Right lobe of liver (tissue), 6 donors: ENCODE measurements around the gene TMEM52. TPM values are rescaled to one million over a fixed set of nuclear protein-coding genes. Genes with fewer than 3 reads are reported as not detected.
A peak's percentile ranks its signal among the peaks of the same experiment; 100 is the strongest.

Experiments used
- ATAC-seq, 4 donors: fragments of 200-7000 bp; cut with Tn5 transposase; one replicate each; pipeline ENCODE4 v1.9.1; 2020; ENCODE audit warnings: mild to moderate bottlenecking in 4 of 4, moderate library complexity in 4 of 4
- DNase-seq, 3 donors: peaks; one replicate each; pipeline ENCODE4 v3.0.0-alpha.2; 2020
- H3K27ac ChIP-seq, 3 donors: fragments of 200-600 bp; one replicate each; pipeline ENCODE4 v1.8.0; 2022
- H3K27me3 ChIP-seq, 2 donors: fragments of 200-600 bp; one replicate each; pipeline ENCODE4 v1.8.0; 2022
- H3K36me3 ChIP-seq, 4 donors: fragments of 200-600 bp; sonication (generic) in 1 of 4; one replicate each; pipeline versions ENCODE4 v1.5.1 to v1.8.0; 2017 to 2022; ENCODE audit warnings: control low read depth in 1 of 4
- H3K4me1 ChIP-seq, 4 donors: fragments of 200-600 bp; sonication (generic) in 1 of 4; one replicate each; pipeline versions ENCODE4 v1.5.1 to v1.8.0; 2017 to 2022; ENCODE audit warnings: control low read depth in 1 of 4
- H3K4me3 ChIP-seq, 3 donors: fragments of 200-600 bp; one replicate each; pipeline ENCODE4 v1.8.0; 2022
- H3K9me3 ChIP-seq, 4 donors: fragments of 200-600 bp; sonication (generic) in 1 of 4; one replicate each; pipeline versions ENCODE4 v1.5.1 to v1.8.0; 2017 to 2022; ENCODE audit warnings: control low read depth in 1 of 4
- CTCF ChIP-seq, 4 donors: fragments of 200-600 bp in 3 of 4; fragments of 450-650 bp in 1 of 4; IDR thresholded peaks; one replicate each; pipeline versions ENCODE4 v1.5.1 to v1.8.0; 2016 to 2022; ENCODE audit warnings: antibody characterized with exemption in 4 of 4, mild to moderate bottlenecking in 2 of 4
- POLR2A ChIP-seq: fragments of 450-650 bp; IDR thresholded peaks from one replicate; pipeline ENCODE4 v1.6.1; 2017; ENCODE audit warnings: antibody characterized with exemption, mild to moderate bottlenecking
- WGBS: methylation state at CpG from one replicate; pipeline ENCODE4 v1.1.6; 2018; ENCODE audit warnings: low coverage, low lambda C conversion rate; ENCODE audit not compliant: insufficient coverage; ENCODE audit errors: missing lambda C conversion rate; 5-methylcytosine and 5-hydroxymethylcytosine counted together
- intact Hi-C, 2 donors: fragments of 100-400 bp; cut with DNase I; formaldehyde crosslinking; loops; one replicate each; pipeline versions ENCODE4 v1.11.2 to v1.14.1; 2022
- total RNA-seq, 6 experiments: library from RNA; depleted of rRNA in 2 of 6; stranded (reverse); fragments of >200 nt in 2 of 6; fragmentation: NEBNext Ultra II Directional in 3 of 6; extraction: Animal tissue kit (Norgen Biotek cat#: 25700) in 3 of 6; gene quantifications; one replicate each; pipeline versions ENCODE4 v1.1.0 to v1.2.4, GENCODE V29; 2016 to 2023
- donor health status: DM: no; HTN: yes; CAD: no.
- donor health status: DM: no; HTN: no; CAD: no.
- donor health status: DM: no; HTN: no; CAD: no.
- donor health status: DM: no; HTN: yes; CAD: no.
- donor health status: DM: no; HTN: yes; CAD: no.

The TMEM52 gene
- total RNA-seq, 6 experiments from 2014 or later = 2.3 to 13.2 (median 6.0) TPM

DNA sequence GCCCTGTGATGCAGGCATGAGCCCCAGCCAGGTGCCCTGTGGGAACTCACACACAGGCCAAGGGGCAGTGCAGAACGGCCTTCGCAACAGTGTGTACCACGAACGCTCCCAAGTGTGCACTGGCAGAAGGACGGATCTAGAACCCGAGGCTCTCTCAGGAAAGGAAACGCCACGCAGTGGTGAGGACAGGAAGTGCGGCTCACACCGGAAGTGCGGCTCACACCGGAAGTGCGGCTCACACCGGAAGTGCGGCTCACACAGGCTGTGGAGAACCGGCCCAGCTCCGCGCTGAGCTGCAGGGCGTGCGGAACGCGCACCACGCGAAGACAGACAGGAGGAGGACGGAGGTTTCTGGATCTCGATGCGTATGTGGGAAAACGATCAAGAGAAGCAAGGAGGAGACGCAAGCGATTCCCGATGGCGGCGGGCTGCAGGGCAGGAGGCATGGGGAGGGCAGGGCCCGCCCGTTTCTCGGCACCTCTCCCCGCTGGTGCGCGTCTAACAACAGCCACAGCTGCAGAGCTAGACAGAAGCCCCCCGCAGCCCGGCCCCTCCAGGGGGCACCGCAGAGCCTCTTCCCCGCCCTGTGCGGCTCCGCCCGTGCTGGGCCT, 35.9 kb upstream of the TMEM52 start:
- no peaks in the 10 kb centered on the region for H3K36me3 ChIP-seq

GRCh38 chr1:1954015-1954414, 34.9 kb upstream of the TMEM52 start:
- no peaks in the 10 kb centered on the region for H3K36me3 ChIP-seq
- WGBS = 100% methylated on average over 1 of the region's 9 CpGs
- H3K4me1 ChIP-seq = no peaks in the 10 kb centered on the region
- H3K9me3 ChIP-seq = no peaks in the 10 kb centered on the region
- TF ChIP-seq CTCF (IDR thresholded peaks at IDR 0.05) (no peak), POLR2A (no peak)
- no peak for ATAC-seq
- DNase-seq = no peak
- no peak overlapping the region for H3K4me3 ChIP-seq
- H3K27ac ChIP-seq = no peak overlapping the region
- intact Hi-C loops = no loop called here
- no peaks in the 10 kb centered on the region for H3K27me3 ChIP-seq

More for the DNA sequence above, 35.9 kb upstream of the TMEM52 start:
- peak in 1 of 4 donors; percentile 28 for ATAC-seq
- H3K27ac ChIP-seq = no peak overlapping the region
- no peak overlapping the region for H3K4me3 ChIP-seq
- H3K4me1 ChIP-seq = no peaks in the 10 kb centered on the region
- intact Hi-C loops = loop anchor here in 1 of 2 donors (5.0 kb wide), 1 partner anchor 87 kb away; no protein-coding TSS in a partner anchor
- 67% methylated on average over 21 of the region's 46 CpGs for WGBS
- no peak for TF ChIP-seq POLR2A
- TF ChIP-seq CTCF (IDR thresholded peaks at IDR 0.05) = no peak
- no peaks in the 10 kb centered on the region for H3K27me3 ChIP-seq
- DNase-seq = no peak
- no peaks in the 10 kb centered on the region for H3K9me3 ChIP-seq

DNA sequence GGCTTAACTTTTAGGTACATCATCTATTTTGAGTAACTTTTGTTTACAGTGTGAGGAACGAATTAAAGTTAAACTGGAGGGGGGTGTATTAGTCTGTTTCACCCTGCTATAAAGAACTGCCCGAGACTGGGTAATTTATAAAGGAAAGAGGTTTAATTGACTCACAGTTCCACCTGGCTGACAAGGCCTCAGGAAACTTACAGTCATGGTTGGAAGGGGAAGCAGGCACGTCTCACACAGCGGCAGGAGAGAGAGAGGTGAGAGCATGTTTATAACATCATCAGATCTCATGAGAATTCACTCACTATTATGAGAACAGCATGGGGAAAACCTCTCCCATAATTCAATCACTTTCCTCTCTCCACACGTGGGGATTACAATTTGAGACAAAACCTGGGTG, 31.9 kb upstream of the TMEM52 start:
- peaks cover 0 to 14% (median 7%) of the 10 kb centered on the region in 4 donors for H3K4me1 ChIP-seq
- TF ChIP-seq POLR2A = no peak
- no peak for TF ChIP-seq CTCF (IDR thresholded peaks at IDR 0.05)
- intact Hi-C loops = no loop called here
- 68% methylated on average over 5 of the region's 5 CpGs for WGBS
- H3K4me3 ChIP-seq = no peak overlapping the region
- no peak for DNase-seq
- no peaks in the 10 kb centered on the region for H3K27me3 ChIP-seq
- ATAC-seq = no peak
- no peaks in the 10 kb centered on the region for H3K36me3 ChIP-seq
- no peak overlapping the region for H3K27ac ChIP-seq
- H3K9me3 ChIP-seq = no peaks in the 10 kb centered on the region

GRCh38 chr1:1948783-1949182, 29.7 kb upstream of the TMEM52 start:
- H3K4me1 ChIP-seq = peaks cover 0 to 14% (median 7%) of the 10 kb centered on the region in 4 donors
- no peaks in the 10 kb centered on the region for H3K36me3 ChIP-seq
- H3K9me3 ChIP-seq = no peaks in the 10 kb centered on the region
- H3K4me3 ChIP-seq = no peak overlapping the region
- no peaks in the 10 kb centered on the region for H3K27me3 ChIP-seq
- ATAC-seq = no peak
- intact Hi-C loops = loop anchor here in 1 of 2 donors (5.0 kb wide), 1 partner anchor 99 kb away; no protein-coding TSS in a partner anchor
- TF ChIP-seq POLR2A (no peak), CTCF (IDR thresholded peaks at IDR 0.05) (no peak)
- 56% methylated on average over 1 of the region's 1 CpG for WGBS
- H3K27ac ChIP-seq = no peak overlapping the region
- DNase-seq = no peak
